Activated CD4-positive, CD25-positive, alpha-beta regulatory T cell treated with anti-CD3 and anti-CD28 coated beads, Interleukin-2, amount 50 U/mL, for 72 hours (primary cell): ENCODE measurements around the gene MTX3.

ENCODE experiments used
- DNase-seq: peaks from one replicate; pipeline ENCODE4 v3.0.0; 2021

MTX3 gene

GRCh38 chr5:79932510-79933504, 58.3 kb downstream of the MTX3 start:
- no peak for DNase-seq

GRCh38 chr5:79931866-79932265, 59.2 kb downstream of the MTX3 start:
- DNase-seq = no peak

- DNase-seq = no peak
Observed at GRCh38 chr5:79931409-79931808, 59.7 kb downstream of the MTX3 start.

GRCh38 chr5:79929095-79929494, 62.0 kb downstream of the MTX3 start:
- no peak for DNase-seq
